Measurements from ENCODE around the gene DLX5. TPM values are rescaled to one million over a fixed set of nuclear protein-coding genes. Genes with fewer than 3 reads are reported as not detected.

DLX5 gene
- total and polyA plus RNA-seq, 2 donors (not counting 1 experiment from before 2014, with no cell fraction given): 0.06 to 0.17 TPM

DNA sequence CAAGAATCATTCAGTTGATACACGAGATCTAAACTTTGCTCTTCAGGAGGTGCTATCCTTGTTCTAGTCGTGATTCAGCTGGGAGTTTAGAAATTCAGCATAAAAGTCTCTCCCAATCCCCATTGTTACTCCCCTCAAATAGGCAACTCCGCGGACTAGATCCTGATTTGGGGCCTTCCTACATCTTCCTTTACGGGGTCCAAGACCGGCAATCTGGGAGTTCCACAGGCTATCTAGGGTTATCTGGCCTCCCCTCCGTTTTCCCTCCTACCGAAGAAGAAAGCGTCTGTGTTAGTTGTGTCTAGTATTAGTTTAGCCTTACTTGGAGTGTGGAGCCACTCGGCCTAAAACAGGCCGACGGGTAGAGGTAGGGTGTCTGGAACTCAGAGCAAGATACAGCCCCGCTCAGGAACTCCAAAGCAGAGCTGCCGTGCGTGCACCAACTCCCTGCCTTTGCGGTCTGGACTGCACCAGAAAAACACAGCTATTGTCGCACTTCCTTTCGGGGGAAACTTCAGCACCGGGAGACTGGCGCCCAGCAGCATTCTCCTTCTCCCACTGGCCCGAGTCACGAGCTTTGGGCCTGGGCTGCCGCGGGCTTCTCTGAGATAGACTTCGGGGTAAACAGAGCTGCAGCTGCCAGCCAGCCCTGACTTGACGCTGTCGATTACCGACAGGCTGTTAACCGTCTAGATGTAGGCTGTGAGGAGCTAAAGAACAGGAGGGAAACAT lies 1.5 kb upstream of the DLX5 start:
- Histone ChIP-seq H4K20me1 (ENCODE audit: control insufficient read depth, extremely low read depth, insufficient read depth, low read length) (no peaks in the 10 kb centered on the region), H3K9me3 (ENCODE audit: control insufficient read depth, insufficient read depth, low read depth, low read length) (no peaks in the 10 kb centered on the region), H3K79me2 (ENCODE audit: control insufficient read depth, insufficient read depth, low read length) (no peaks in the 10 kb centered on the region), H3K9ac (ENCODE audit: insufficient read depth, low read length) (no peak overlapping the region), H3K27me3 (ENCODE audit: control insufficient read depth, insufficient read depth, low read length) (peaks cover 44% of the 10 kb centered on the region), H3K27ac (ENCODE audit: insufficient read depth, low read length) (no peak overlapping the region), H3K36me3 (ENCODE audit: control insufficient read depth, insufficient read depth, low read length) (no peaks in the 10 kb centered on the region), H2AFZ (ENCODE audit: low read length) (no peak overlapping the region), H3K4me3 (replicated peaks in 1 of 4; ENCODE audit: control extremely low read depth in 1 of 4, insufficient read depth in 1 of 4, low read depth in 3 of 4, low read length in 4 of 4) (no peak overlapping the region), H3K4me1 (ENCODE audit: control insufficient read depth, extremely low read depth, insufficient read depth, low read length) (no peaks in the 10 kb centered on the region), H3K4me2 (ENCODE audit: extremely low read depth, insufficient read depth, low read length) (no peak overlapping the region)
- no peak for DNase-seq (ENCODE audit: low read depth in 2 of 2)
- TF ChIP-seq, protein P1, sequence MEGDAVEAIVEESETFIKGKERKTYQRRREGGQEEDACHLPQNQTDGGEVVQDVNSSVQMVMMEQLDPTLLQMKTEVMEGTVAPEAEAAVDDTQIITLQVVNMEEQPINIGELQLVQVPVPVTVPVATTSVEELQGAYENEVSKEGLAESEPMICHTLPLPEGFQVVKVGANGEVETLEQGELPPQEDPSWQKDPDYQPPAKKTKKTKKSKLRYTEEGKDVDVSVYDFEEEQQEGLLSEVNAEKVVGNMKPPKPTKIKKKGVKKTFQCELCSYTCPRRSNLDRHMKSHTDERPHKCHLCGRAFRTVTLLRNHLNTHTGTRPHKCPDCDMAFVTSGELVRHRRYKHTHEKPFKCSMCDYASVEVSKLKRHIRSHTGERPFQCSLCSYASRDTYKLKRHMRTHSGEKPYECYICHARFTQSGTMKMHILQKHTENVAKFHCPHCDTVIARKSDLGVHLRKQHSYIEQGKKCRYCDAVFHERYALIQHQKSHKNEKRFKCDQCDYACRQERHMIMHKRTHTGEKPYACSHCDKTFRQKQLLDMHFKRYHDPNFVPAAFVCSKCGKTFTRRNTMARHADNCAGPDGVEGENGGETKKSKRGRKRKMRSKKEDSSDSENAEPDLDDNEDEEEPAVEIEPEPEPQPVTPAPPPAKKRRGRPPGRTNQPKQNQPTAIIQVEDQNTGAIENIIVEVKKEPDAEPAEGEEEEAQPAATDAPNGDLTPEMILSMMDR (conservative IDR thresholded peaks at IDR 0.05 in 1 of 2, IDR thresholded peaks at IDR 0.05 in 1 of 2; ENCODE audit: low read depth in 1 of 2, low read length in 2 of 2): no peak
- no peak for TF ChIP-seq EZH2 (IDR thresholded peaks at IDR 0.05; ENCODE audit: low read length, missing control alignments)

GRCh38 chr7:97025130-97025499 lies 484 bp upstream of the DLX5 start:
- no peaks in the 10 kb centered on the region for H3K9me3 ChIP-seq (ENCODE audit: control insufficient read depth, insufficient read depth, low read depth, low read length)
- no peak overlapping the region for H3K9ac ChIP-seq (ENCODE audit: insufficient read depth, low read length)
- H3K4me2 ChIP-seq (ENCODE audit: extremely low read depth, insufficient read depth, low read length): no peak overlapping the region
- H3K27me3 ChIP-seq (ENCODE audit: control insufficient read depth, insufficient read depth, low read length): peaks cover 44% of the 10 kb centered on the region
- H3K27ac ChIP-seq (ENCODE audit: insufficient read depth, low read length): no peak overlapping the region
- TF ChIP-seq EZH2 (IDR thresholded peaks at IDR 0.05; ENCODE audit: low read length, missing control alignments): no peak
- TF ChIP-seq, protein P1 (conservative IDR thresholded peaks at IDR 0.05 in 1 of 2, IDR thresholded peaks at IDR 0.05 in 1 of 2; ENCODE audit: low read depth in 1 of 2, low read length in 2 of 2): no peak
- DNase-seq (ENCODE audit: low read depth in 2 of 2): no peak
- no peaks in the 10 kb centered on the region for H3K36me3 ChIP-seq (ENCODE audit: control insufficient read depth, insufficient read depth, low read length)
- H3K4me3 ChIP-seq (replicated peaks in 1 of 4; ENCODE audit: control extremely low read depth in 1 of 4, insufficient read depth in 1 of 4, low read depth in 3 of 4, low read length in 4 of 4): peak overlapping the region in 1 of 4 experiments; percentile 58
- H2AFZ ChIP-seq (ENCODE audit: low read length): no peak overlapping the region
- no peaks in the 10 kb centered on the region for H3K4me1 ChIP-seq (ENCODE audit: control insufficient read depth, extremely low read depth, insufficient read depth, low read length)
- H4K20me1 ChIP-seq (ENCODE audit: control insufficient read depth, extremely low read depth, insufficient read depth, low read length): no peaks in the 10 kb centered on the region
- no peaks in the 10 kb centered on the region for H3K79me2 ChIP-seq (ENCODE audit: control insufficient read depth, insufficient read depth, low read length)

- no peak for DNase-seq (ENCODE audit: low read depth in 2 of 2)
- Histone ChIP-seq H3K4me1 (ENCODE audit: control insufficient read depth, extremely low read depth, insufficient read depth, low read length) (no peaks in the 10 kb centered on the region), H3K27ac (ENCODE audit: insufficient read depth, low read length) (no peak overlapping the region), H3K36me3 (ENCODE audit: control insufficient read depth, insufficient read depth, low read length) (no peaks in the 10 kb centered on the region), H2AFZ (ENCODE audit: low read length) (no peak overlapping the region), H4K20me1 (ENCODE audit: control insufficient read depth, extremely low read depth, insufficient read depth, low read length) (no peaks in the 10 kb centered on the region), H3K79me2 (ENCODE audit: control insufficient read depth, insufficient read depth, low read length) (no peaks in the 10 kb centered on the region), H3K4me3 (replicated peaks in 1 of 4; ENCODE audit: control extremely low read depth in 1 of 4, insufficient read depth in 1 of 4, low read depth in 3 of 4, low read length in 4 of 4) (no peak overlapping the region), H3K4me2 (ENCODE audit: extremely low read depth, insufficient read depth, low read length) (no peak overlapping the region), H3K9ac (ENCODE audit: insufficient read depth, low read length) (no peak overlapping the region), H3K9me3 (ENCODE audit: control insufficient read depth, insufficient read depth, low read depth, low read length) (no peaks in the 10 kb centered on the region), H3K27me3 (ENCODE audit: control insufficient read depth, insufficient read depth, low read length) (peaks cover 57% of the 10 kb centered on the region)
- TF ChIP-seq EZH2 (IDR thresholded peaks at IDR 0.05; ENCODE audit: low read length, missing control alignments): no peak
- TF ChIP-seq, protein P1 (conservative IDR thresholded peaks at IDR 0.05 in 1 of 2, IDR thresholded peaks at IDR 0.05 in 1 of 2; ENCODE audit: low read depth in 1 of 2, low read length in 2 of 2): no peak
These were observed 1.9 kb downstream of the DLX5 start for GRCh38 chr7:97022491-97023306.
